ENCODE results near the gene GPBAR1. TPM values are rescaled to one million over a fixed set of nuclear protein-coding genes. Genes with fewer than 3 reads are reported as not detected.

Gene GPBAR1
- polyA plus RNA-seq, 1 of the 3 experiments (the other 2 are of a cell fraction), result 0.13 TPM

- peaks cover 2 to 31% of the 10 kb centered on the region in 2 experiments; a peak in 2 of 4 replicates for H3K4me1 ChIP-seq (ENCODE audit: control insufficient read depth in 1 of 2, insufficient read depth in 2 of 2, low read depth in 1 of 2, low read length in 1 of 2)
- peaks cover 11 to 48% of the 10 kb centered on the region in 2 experiments for H3K36me3 ChIP-seq (replicated peaks in 1 of 2; ENCODE audit: control insufficient read depth in 1 of 2, insufficient read depth in 2 of 2, low read length in 1 of 2)
- no peak for DNase-seq
- H3F3A ChIP-seq (replicated peaks; ENCODE audit: insufficient read depth), result no peaks in the 10 kb centered on the region
- no peaks in the 10 kb centered on the region for H3K27me3 ChIP-seq (ENCODE audit: insufficient read depth)
- H2AFZ ChIP-seq (ENCODE audit: low read depth), result no peak overlapping the region
- no peak overlapping the region for H3K4me3 ChIP-seq (ENCODE audit: low read depth in 2 of 2, low read length in 1 of 2)
- peaks cover 6% of the 10 kb centered on the region; the same call in 1 of the 2 replicates for H4K20me1 ChIP-seq (ENCODE audit: insufficient read depth)
- H3K27ac ChIP-seq (ENCODE audit: low read depth in 2 of 2, low read length in 1 of 2), result no peak overlapping the region; a peak in 1 of 4 replicates
- H3K4me2 ChIP-seq, result no peak overlapping the region
- H3K9ac ChIP-seq, result no peak overlapping the region
- 100% methylated on average over 8 of the region's 15 CpGs for WGBS (ENCODE audit: low lambda C conversion rate)
- ChIA-PET CTCF (interaction anchor here (1.2 kb wide), 1 partner anchor 421 kb away, joined by 3 read pairs; no protein-coding TSS in a partner anchor), POLR2A (no interaction called here)
- TF ChIP-seq, protein P1, sequence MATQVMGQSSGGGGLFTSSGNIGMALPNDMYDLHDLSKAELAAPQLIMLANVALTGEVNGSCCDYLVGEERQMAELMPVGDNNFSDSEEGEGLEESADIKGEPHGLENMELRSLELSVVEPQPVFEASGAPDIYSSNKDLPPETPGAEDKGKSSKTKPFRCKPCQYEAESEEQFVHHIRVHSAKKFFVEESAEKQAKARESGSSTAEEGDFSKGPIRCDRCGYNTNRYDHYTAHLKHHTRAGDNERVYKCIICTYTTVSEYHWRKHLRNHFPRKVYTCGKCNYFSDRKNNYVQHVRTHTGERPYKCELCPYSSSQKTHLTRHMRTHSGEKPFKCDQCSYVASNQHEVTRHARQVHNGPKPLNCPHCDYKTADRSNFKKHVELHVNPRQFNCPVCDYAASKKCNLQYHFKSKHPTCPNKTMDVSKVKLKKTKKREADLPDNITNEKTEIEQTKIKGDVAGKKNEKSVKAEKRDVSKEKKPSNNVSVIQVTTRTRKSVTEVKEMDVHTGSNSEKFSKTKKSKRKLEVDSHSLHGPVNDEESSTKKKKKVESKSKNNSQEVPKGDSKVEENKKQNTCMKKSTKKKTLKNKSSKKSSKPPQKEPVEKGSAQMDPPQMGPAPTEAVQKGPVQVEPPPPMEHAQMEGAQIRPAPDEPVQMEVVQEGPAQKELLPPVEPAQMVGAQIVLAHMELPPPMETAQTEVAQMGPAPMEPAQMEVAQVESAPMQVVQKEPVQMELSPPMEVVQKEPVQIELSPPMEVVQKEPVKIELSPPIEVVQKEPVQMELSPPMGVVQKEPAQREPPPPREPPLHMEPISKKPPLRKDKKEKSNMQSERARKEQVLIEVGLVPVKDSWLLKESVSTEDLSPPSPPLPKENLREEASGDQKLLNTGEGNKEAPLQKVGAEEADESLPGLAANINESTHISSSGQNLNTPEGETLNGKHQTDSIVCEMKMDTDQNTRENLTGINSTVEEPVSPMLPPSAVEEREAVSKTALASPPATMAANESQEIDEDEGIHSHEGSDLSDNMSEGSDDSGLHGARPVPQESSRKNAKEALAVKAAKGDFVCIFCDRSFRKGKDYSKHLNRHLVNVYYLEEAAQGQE (IDR thresholded peaks at IDR 0.05; ENCODE audit: low read depth, low read length), result no peak
- TF ChIP-seq FOXJ3 (CRISPR knock-in tag; IDR thresholded peaks at IDR 0.05) (no peak), NFIC (IDR thresholded peaks at IDR 0.05; ENCODE audit: borderline replicate concordance) (no peak), FOXM1 (IDR thresholded peaks at IDR 0.05; ENCODE audit: low read depth) (no peak), RCOR1 (IDR thresholded peaks at IDR 0.05; ENCODE audit: low read length) (no peak), TCF12 (IDR thresholded peaks at IDR 0.05) (no peak), PBX3 (IDR thresholded peaks at IDR 0.05) (no peak), NRF1 (IDR thresholded peaks at IDR 0.05; ENCODE audit: low read depth, low read length) (no peak), TEAD4 (IDR thresholded peaks at IDR 0.05; ENCODE audit: borderline replicate concordance, insufficient read depth) (no peak), FOSL2 (IDR thresholded peaks at IDR 0.05; ENCODE audit: borderline replicate concordance, low read depth) (no peak), RXRA (IDR thresholded peaks at IDR 0.05; ENCODE audit: borderline replicate concordance, low read depth) (no peak), POLR2AphosphoS5 (IDR thresholded peaks at IDR 0.05; ENCODE audit: low read depth, low read length) (no peak), ELF1 (IDR thresholded peaks at IDR 0.05) (no peak), JUND (IDR thresholded peaks at IDR 0.05) (no peak), GATA2 (CRISPR knock-in tag; IDR thresholded peaks at IDR 0.05) (no peak), TAF1 (IDR thresholded peaks at IDR 0.05; ENCODE audit: borderline replicate concordance, low read depth, low read length) (no peak), MXI1 (IDR thresholded peaks at IDR 0.05; ENCODE audit: low read depth, low read length) (no peak), MAX (IDR thresholded peaks at IDR 0.05; ENCODE audit: low read depth) (no peak)
- TF ChIP-seq, protein P2, sequence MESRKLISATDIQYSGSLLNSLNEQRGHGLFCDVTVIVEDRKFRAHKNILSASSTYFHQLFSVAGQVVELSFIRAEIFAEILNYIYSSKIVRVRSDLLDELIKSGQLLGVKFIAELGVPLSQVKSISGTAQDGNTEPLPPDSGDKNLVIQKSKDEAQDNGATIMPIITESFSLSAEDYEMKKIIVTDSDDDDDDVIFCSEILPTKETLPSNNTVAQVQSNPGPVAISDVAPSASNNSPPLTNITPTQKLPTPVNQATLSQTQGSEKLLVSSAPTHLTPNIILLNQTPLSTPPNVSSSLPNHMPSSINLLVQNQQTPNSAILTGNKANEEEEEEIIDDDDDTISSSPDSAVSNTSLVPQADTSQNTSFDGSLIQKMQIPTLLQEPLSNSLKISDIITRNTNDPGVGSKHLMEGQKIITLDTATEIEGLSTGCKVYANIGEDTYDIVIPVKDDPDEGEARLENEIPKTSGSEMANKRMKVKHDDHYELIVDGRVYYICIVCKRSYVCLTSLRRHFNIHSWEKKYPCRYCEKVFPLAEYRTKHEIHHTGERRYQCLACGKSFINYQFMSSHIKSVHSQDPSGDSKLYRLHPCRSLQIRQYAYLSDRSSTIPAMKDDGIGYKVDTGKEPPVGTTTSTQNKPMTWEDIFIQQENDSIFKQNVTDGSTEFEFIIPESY (IDR thresholded peaks at IDR 0.05; ENCODE audit: borderline replicate concordance, low read depth), result no peak
- TF ChIP-seq, protein P3, sequence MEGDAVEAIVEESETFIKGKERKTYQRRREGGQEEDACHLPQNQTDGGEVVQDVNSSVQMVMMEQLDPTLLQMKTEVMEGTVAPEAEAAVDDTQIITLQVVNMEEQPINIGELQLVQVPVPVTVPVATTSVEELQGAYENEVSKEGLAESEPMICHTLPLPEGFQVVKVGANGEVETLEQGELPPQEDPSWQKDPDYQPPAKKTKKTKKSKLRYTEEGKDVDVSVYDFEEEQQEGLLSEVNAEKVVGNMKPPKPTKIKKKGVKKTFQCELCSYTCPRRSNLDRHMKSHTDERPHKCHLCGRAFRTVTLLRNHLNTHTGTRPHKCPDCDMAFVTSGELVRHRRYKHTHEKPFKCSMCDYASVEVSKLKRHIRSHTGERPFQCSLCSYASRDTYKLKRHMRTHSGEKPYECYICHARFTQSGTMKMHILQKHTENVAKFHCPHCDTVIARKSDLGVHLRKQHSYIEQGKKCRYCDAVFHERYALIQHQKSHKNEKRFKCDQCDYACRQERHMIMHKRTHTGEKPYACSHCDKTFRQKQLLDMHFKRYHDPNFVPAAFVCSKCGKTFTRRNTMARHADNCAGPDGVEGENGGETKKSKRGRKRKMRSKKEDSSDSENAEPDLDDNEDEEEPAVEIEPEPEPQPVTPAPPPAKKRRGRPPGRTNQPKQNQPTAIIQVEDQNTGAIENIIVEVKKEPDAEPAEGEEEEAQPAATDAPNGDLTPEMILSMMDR (IDR thresholded peaks at IDR 0.05), result no peak
- H3K9me2 ChIP-seq, result no peaks in the 10 kb centered on the region
- H3K9me3 ChIP-seq, result no peaks in the 10 kb centered on the region
- peaks cover 41% of the 10 kb centered on the region for H3K79me2 ChIP-seq (ENCODE audit: insufficient read depth)
Measured at GRCh38 chr2:218266316-218266979, 5.6 kb downstream of the GPBAR1 start.

Data from SK-N-SH (cell line).